B cell (primary cell): ENCODE measurements around the gene JSRP1. TPM values are rescaled to one million over a fixed set of nuclear protein-coding genes. Genes with fewer than 3 reads are reported as not detected.
"Not testable (repeated sequence)": the region's sequence is repeated elsewhere in the genome, so short reads cannot be mapped to it uniquely, and the experiment has no call there.

Experiments
- ATAC-seq: fragments of 200-7000 bp; cut with Tn5 transposase; one replicate; pipeline ENCODE4 v1.10.0; 2021; ENCODE audit warnings: low read depth, mild to moderate bottlenecking, moderate number of reproducible peaks, moderate library complexity
- CTCF ChIA-PET: fragments of 350-600 bp; sonication (Branson Sonifier 250); formaldehyde crosslinking; loops from one replicate; lab custom pipeline; 2021; ENCODE audit warnings: antibody characterized with exemption, inconsistent platforms; lab: Charles Lee
- POLR2A ChIA-PET: fragments of 350-600 bp; sonication (Branson Sonifier 250); formaldehyde crosslinking; loops from one replicate; lab custom pipeline; 2021; ENCODE audit warnings: antibody characterized with exemption; lab: Charles Lee
- DNase-seq: peaks from one replicate; pipeline ENCODE4 v3.0.0; 2013
- H2AFZ ChIP-seq: 2 replicates; pipeline ENCODE4 v1.6.1; 2012; ENCODE audit warnings: mild to moderate bottlenecking, low read depth, low read length; ENCODE audit not compliant: insufficient read depth, poor library complexity, severe bottlenecking
- H3K27ac ChIP-seq, 2 donors: 1 replicate in 1 of 2; 2 replicates in 1 of 2; pipeline ENCODE4 v1.5.1; 2012 to 2013; ENCODE audit warnings: low read length in 2 of 2, mild to moderate bottlenecking in 2 of 2, moderate library complexity in 1 of 2
- H3K27me3 ChIP-seq, 4 experiments: fragments of 200-600 bp in 1 of 4; sonication (generic) in 1 of 4; replicated peaks in 1 of 4; 1 replicate in 2 of 4; 2 replicates in 2 of 4; pipeline versions ENCODE4 v1.6.1 to v1.7.0; 2013 to 2016; ENCODE audit warnings: low read length in 3 of 4, mild to moderate bottlenecking in 2 of 4, mixed read lengths in 1 of 4, moderate library complexity in 1 of 4; ENCODE audit not compliant: insufficient read depth in 4 of 4, control insufficient read depth in 3 of 4; ENCODE audit errors: control extremely low read depth in 1 of 4
- H3K36me3 ChIP-seq, 2 experiments: replicated peaks in 1 of 2; 1 replicate in 1 of 2; 2 replicates in 1 of 2; pipeline versions ENCODE4 v1.6.1 to v1.7.1; 2013; ENCODE audit warnings: low read length in 1 of 2; ENCODE audit not compliant: insufficient read depth in 2 of 2, control insufficient read depth in 1 of 2; ENCODE audit errors: control extremely low read depth in 1 of 2, extremely low read depth in 1 of 2
- H3K4me1 ChIP-seq, 2 donors: fragments of 200-600 bp in 1 of 2; sonication (generic) in 1 of 2; 1 replicate in 1 of 2; 2 replicates in 1 of 2; pipeline versions ENCODE4 v1.5.1 to v1.6.1; 2013 to 2017; ENCODE audit warnings: low read length in 2 of 2; ENCODE audit not compliant: control insufficient read depth in 2 of 2, insufficient read depth in 2 of 2
- H3K4me2 ChIP-seq: replicated peaks from 2 replicates; pipeline ENCODE3; 2012; ENCODE audit warnings: mild to moderate bottlenecking, low read depth, low read length; ENCODE audit not compliant: poor library complexity, severe bottlenecking
- H3K4me3 ChIP-seq, 5 experiments: fragments of 200-600 bp in 1 of 5; sonication (generic) in 1 of 5; 1 replicate in 3 of 5; 2 replicates in 2 of 5; pipeline versions ENCODE4 v1.5.1 to v1.7.0; 2011 to 2016; ENCODE audit warnings: low read length in 4 of 5, mild to moderate bottlenecking in 4 of 5, low read depth in 2 of 5, control low read depth in 1 of 5, moderate library complexity in 1 of 5; ENCODE audit not compliant: insufficient read depth in 1 of 5; ENCODE audit errors: control extremely low read depth in 1 of 5, extremely low read depth in 1 of 5
- H3K79me2 ChIP-seq: fragments of 200-600 bp; sonication (generic); one replicate; pipeline ENCODE4 v1.6.0; 2016; ENCODE audit warnings: low read length; ENCODE audit not compliant: control insufficient read depth, insufficient read depth
- H3K9ac ChIP-seq: fragments of 200-600 bp; sonication (generic); 2 replicates; pipeline ENCODE4 v1.6.1; 2017; ENCODE audit warnings: mild to moderate bottlenecking, low read length, moderate library complexity
- H3K9me3 ChIP-seq, 3 donors: one replicate each; pipeline versions ENCODE4 v1.6.1 to v1.7.1; 2013; ENCODE audit warnings: low read length in 2 of 3; ENCODE audit not compliant: control insufficient read depth in 2 of 3, insufficient read depth in 1 of 3; ENCODE audit errors: control extremely low read depth in 1 of 3
- H4K20me1 ChIP-seq: 2 replicates; pipeline ENCODE4 v1.6.0; 2012; ENCODE audit warnings: mild to moderate bottlenecking, low read length; ENCODE audit not compliant: insufficient read depth, control insufficient read depth, poor library complexity, severe bottlenecking
- H3K27ac Mint-ChIP-seq: one replicate; pipeline ENCODE4 v1.8.0; 2021; ENCODE audit warnings: mixed read lengths
- H3K27me3 Mint-ChIP-seq: one replicate; pipeline ENCODE4 v1.8.0; 2021; ENCODE audit warnings: mixed read lengths
- H3K4me1 Mint-ChIP-seq: one replicate; pipeline ENCODE4 v1.8.0; 2021; ENCODE audit warnings: mixed read lengths
- H3K4me3 Mint-ChIP-seq: one replicate; pipeline ENCODE4 v1.8.0; 2021; ENCODE audit warnings: mixed read lengths
- H3K9me3 Mint-ChIP-seq: one replicate; pipeline ENCODE4 v1.8.0; 2022; ENCODE audit warnings: mixed read lengths; ENCODE audit not compliant: insufficient read depth
- CTCF ChIP-seq: fragments of 200-600 bp; IDR thresholded peaks from one replicate; pipeline ENCODE4 v1.8.0; 2022; ENCODE audit warnings: antibody characterized with exemption, mild to moderate bottlenecking
- EZH2 ChIP-seq: IDR thresholded peaks from 2 replicates; pipeline ENCODE4 v1.6.1; 2012; ENCODE audit warnings: borderline replicate concordance, low read depth, mild to moderate bottlenecking, moderate library complexity, low read length; ENCODE audit not compliant: insufficient read depth, poor library complexity, severe bottlenecking
- WGBS: methylation state at CpG from one replicate; pipeline ENCODE4 v1.1.5; 2013; ENCODE audit warnings: missing lambda C conversion rate; ENCODE audit not compliant: insufficient coverage; 5-methylcytosine and 5-hydroxymethylcytosine counted together
- intact Hi-C: fragments of 100-400 bp; cut with micrococcal nuclease; formaldehyde crosslinking; loops from one replicate; pipeline ENCODE4 v1.10.0; 2022
- polyA plus RNA-seq: library from polyadenylated mRNA; depleted of rRNA; stranded (reverse); fragments of >200 nt; gene quantifications from 2 replicates; pipeline ENCODE4 v1.2.3, GENCODE V29; 2012
- total RNA-seq, 2 donors: library from RNA; stranded (reverse); fragments of 120-200 nt in 1 of 2; gene quantifications; 1 replicate in 1 of 2; 2 replicates in 1 of 2; pipeline versions ENCODE4 v1.2.3 to v1.2.4, GENCODE V29; 2013 to 2022

The JSRP1 gene
- total and polyA plus RNA-seq, 2 donors (not counting 1 experiment from before 2014, with no cell fraction given) = 2.1 to 3.0 TPM

DNA sequence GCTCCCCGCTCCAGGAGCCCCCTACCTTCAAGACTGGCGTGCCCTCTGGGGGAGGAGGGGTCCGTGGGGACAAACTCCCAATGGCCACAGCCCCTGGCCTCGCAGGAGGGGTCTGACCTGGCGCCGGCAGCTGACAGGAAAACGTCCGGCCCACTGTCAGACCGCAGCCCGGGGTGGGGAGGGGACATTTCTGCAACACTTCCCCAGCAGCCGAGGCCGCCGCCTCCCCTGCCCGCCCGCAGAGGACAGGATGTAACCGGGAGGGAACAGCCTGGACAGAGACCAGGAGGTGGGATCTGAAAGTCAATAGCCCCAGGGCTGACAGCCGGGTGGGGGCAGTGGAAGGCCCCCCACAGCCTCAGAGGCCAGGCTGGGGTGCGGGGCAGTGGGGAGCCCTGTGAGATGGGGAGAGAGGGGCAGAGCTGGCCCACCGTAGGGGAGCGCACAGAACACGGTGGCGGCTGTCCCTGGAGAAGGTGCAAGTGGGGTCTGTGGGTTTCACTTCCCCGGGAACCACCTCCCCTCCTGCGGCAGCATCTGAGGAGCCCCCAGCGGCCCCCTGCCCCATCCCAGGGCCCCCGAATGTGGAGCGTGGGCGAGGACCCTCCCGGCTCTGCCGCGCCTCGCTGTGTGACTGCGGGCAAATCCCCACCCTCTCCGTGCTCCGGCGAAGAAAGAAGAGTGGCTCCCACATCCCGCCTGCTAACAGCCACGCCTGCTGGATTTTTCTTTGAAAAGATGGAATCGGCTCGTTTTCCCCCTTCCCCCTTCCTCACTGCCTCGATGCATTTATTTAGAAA, 26.0 kb upstream of the JSRP1 start, which contains the start of gene PEAK3:
Gene PEAK3 (minus strand): TSS at position 114 of the 800 bp plus-strand sequence. CDS start 1,244 bp downstream, outside the sequence.
- WGBS = 3% methylated on average over 35 of the region's 41 CpGs
- Mint-ChIP-seq H3K4me1 (peaks cover 23% of the 10 kb centered on the region), H3K4me3 (peak within 1 kb of the TSS; percentile 78), H3K27ac (peak within 1 kb of the TSS; percentile 88), H3K9me3 (no peaks in the 10 kb centered on the region), H3K27me3 (no peaks in the 10 kb centered on the region)
- TF ChIP-seq CTCF (no peak), EZH2 (no peak)
- H3K4me3 ChIP-seq = peak within 1 kb of the TSS in 4 of 5 experiments; percentile 38 to 60 (median 41)
- peaks cover 30% of the 10 kb centered on the region for H3K79me2 ChIP-seq
- intact Hi-C loops = no loop called here
- peak within 1 kb of the TSS; percentile 63 for H3K9ac ChIP-seq
- peak within 1 kb of the TSS; percentile 88 for H3K4me2 ChIP-seq
- ATAC-seq (peak; percentile 63), DNase-seq (peak; percentile 61)
- CTCF ChIA-PET = interaction anchor here (0.7 to 1.6 kb wide), 4 partner anchors 24 to 675 kb away, joined by 3 to 5 read pairs (median 4); no protein-coding TSS in a partner anchor
- peaks cover 16 to 36% of the 10 kb centered on the region in 2 donors for H3K4me1 ChIP-seq
- no peaks in the 10 kb centered on the region for H3K9me3 ChIP-seq
- POLR2A ChIA-PET = interaction anchor here (0.5 to 1.4 kb wide), 5 partner anchors 12 to 226 kb away, joined by 3 to 4 read pairs (median 3); no protein-coding TSS in a partner anchor
- H4K20me1 ChIP-seq = no peaks in the 10 kb centered on the region
- H3K36me3 ChIP-seq = no peaks in the 10 kb centered on the region
- peak within 1 kb of the TSS; percentile 22 for H2AFZ ChIP-seq
- peak within 1 kb of the TSS; percentile 4 to 32 for H3K27ac ChIP-seq
- no peaks in the 10 kb centered on the region for H3K27me3 ChIP-seq

DNA sequence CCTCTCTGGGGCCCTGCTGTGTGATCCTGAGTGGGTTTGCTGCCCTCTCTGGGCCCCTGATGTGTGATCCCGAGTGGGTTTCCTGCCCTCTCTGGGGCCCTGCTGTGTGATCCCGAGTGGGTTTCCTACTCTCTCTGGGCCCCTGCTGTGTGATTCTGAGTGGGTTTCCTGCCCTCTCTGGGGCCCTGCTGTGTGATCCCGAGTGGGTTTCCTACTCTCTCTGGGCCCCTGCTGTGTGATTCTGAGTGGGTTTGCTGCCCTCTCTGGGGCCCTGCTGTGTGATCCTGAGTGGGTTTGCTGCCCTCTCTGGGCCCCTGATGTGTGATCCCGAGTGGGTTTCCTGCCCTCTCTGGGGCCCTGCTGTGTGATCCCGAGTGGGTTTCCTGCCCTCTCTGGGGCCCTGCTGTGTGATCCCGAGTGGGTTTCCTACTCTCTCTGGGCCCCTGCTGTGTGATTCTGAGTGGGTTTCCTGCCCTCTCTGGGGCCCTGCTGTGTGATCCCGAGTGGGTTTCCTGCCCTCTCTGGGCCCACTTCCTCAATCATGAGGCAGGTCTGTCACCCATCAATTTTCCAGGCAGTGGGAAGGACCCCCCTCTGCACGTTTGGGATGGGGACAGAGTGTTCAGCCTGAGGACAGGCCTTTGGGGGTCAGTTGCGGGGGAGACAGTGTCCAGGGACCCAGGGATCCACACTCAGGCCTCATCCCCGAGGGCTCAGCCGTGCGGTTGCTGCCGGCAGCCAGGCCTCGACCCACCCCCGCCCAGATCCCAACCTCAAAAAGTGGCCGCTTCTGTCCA, 25.2 kb upstream of the JSRP1 start:
- H3K4me1 ChIP-seq = peaks cover 16 to 38% of the 10 kb centered on the region in 2 donors
- H3K4me3 ChIP-seq = peak overlapping the region in 4 of 5 experiments; percentile 38 to 60 (median 41)
- ATAC-seq, H3K36me3 ChIP-seq, H3K27me3 ChIP-seq, H3K9me3 ChIP-seq, H3K9me3 Mint-ChIP-seq, H2AFZ ChIP-seq, intact Hi-C loops, DNase-seq, H4K20me1 ChIP-seq, H3K27me3 Mint-ChIP-seq: not testable (repeated sequence)
- peak overlapping the region; percentile 4 to 32 for H3K27ac ChIP-seq
- WGBS = 0% methylated on average over 3 of the region's 16 CpGs
- ChIA-PET CTCF (interaction anchor here (0.7 kb wide), 1 partner anchor 676 kb away, joined by 4 read pairs; no protein-coding TSS in a partner anchor), POLR2A (interaction anchor here (0.6 to 1.4 kb wide), 3 partner anchors 13 to 225 kb away, joined by 3 read pairs; no protein-coding TSS in a partner anchor)
- peaks cover 27% of the 10 kb centered on the region for H3K4me1 Mint-ChIP-seq
- peak overlapping the region; percentile 78 for H3K4me3 Mint-ChIP-seq
- peaks cover 36% of the 10 kb centered on the region for H3K79me2 ChIP-seq
- peak overlapping the region; percentile 63 for H3K9ac ChIP-seq
- H3K27ac Mint-ChIP-seq = peak overlapping the region; percentile 88
- H3K4me2 ChIP-seq = peak overlapping the region; percentile 88
